Naive thymus-derived CD8-positive, alpha-beta T cell (primary cell): ENCODE data around the gene ARHGAP23. TPM values are rescaled to one million over a fixed set of nuclear protein-coding genes. Genes with fewer than 3 reads are reported as not detected.
"Not testable (repeated sequence)": the region's sequence is repeated elsewhere in the genome, so short reads cannot be mapped to it uniquely, and the experiment has no call there.

ENCODE experiments used
- ATAC-seq, 2 donors: fragments of 150-1000 bp; cut with Tn5 transposase in 1 of 2; sonication (Bioruptor Pico), chemical (Tn5 transposase) in 1 of 2; 1 replicate in 1 of 2; 2 replicates in 1 of 2; pipeline ENCODE4 v1.10.0; 2021; ENCODE audit warnings: mild to moderate bottlenecking in 2 of 2, moderate library complexity in 2 of 2
- POLR2A ChIA-PET: fragments of 350-600 bp; sonication (Branson Sonifier 250); formaldehyde crosslinking; loops from one replicate; lab custom pipeline; 2021; ENCODE audit warnings: antibody characterized with exemption; lab: Charles Lee
- DNase-seq, 10 donors: peaks; one replicate each; pipeline versions ENCODE4 v3.0.0 to v3.0.0-alpha.2; 2020 to 2022
- H3K27ac Mint-ChIP-seq, 10 donors: one replicate each; pipeline ENCODE4 v1.8.0; 2020 to 2022; ENCODE audit warnings: mild to moderate bottlenecking in 10 of 10, mixed read lengths in 10 of 10, moderate library complexity in 4 of 10, inconsistent platforms in 1 of 10
- H3K27me3 Mint-ChIP-seq, 5 donors: one replicate each; pipeline ENCODE4 v1.8.0; 2021 to 2022; ENCODE audit warnings: mixed read lengths in 5 of 5
- H3K36me3 Mint-ChIP-seq, 3 donors: one replicate each; pipeline ENCODE4 v1.8.0; 2020 to 2022; ENCODE audit warnings: mixed read lengths in 3 of 3, mild to moderate bottlenecking in 2 of 3, inconsistent platforms in 1 of 3
- H3K4me1 Mint-ChIP-seq, 4 donors: one replicate each; pipeline ENCODE4 v1.8.0; 2021 to 2022; ENCODE audit warnings: mixed read lengths in 4 of 4
- H3K4me3 Mint-ChIP-seq, 10 donors: one replicate each; pipeline ENCODE4 v1.8.0; 2020 to 2022; ENCODE audit warnings: mild to moderate bottlenecking in 10 of 10, mixed read lengths in 10 of 10, moderate library complexity in 6 of 10, inconsistent platforms in 1 of 10
- H3K9me3 Mint-ChIP-seq, 9 donors: one replicate each; pipeline ENCODE4 v1.8.0; 2020 to 2022; ENCODE audit warnings: mixed read lengths in 9 of 9, mild to moderate bottlenecking in 3 of 9, inconsistent platforms in 1 of 9, moderate library complexity in 1 of 9
- polyA plus RNA-seq, 3 donors: library from polyadenylated mRNA; unstranded; fragments of 300-500 nt; fragmentation: Illumina TruSeq; gene quantifications; one replicate each; pipeline ENCODE4 v1.2.3, GENCODE V29; 2021
- total RNA-seq, 8 experiments: library from RNA in 2 of 8; stranded (reverse) in 2 of 8; gene quantifications; one replicate each; pipeline ENCODE4 v1.2.3 and lab custom pipeline; 2021 to 2026

The ARHGAP23 gene
- total and polyA plus RNA-seq, 5 experiments from 2014 or later, result 0.18 TPM; not detected in 4

- ATAC-seq (no peak), DNase-seq (no peak)
- Mint-ChIP-seq H3K4me1 (no peaks in the 10 kb centered on the region), H3K9me3 (no peaks in the 10 kb centered on the region), H3K27ac (no peak overlapping the region), H3K36me3 (no peaks in the 10 kb centered on the region), H3K4me3 (no peak overlapping the region), H3K27me3 (peaks cover 0 to 1% (median 0%) of the 10 kb centered on the region in 5 donors)
- POLR2A ChIA-PET, result no interaction called here
These were observed 48.3 kb downstream of the ARHGAP23 start for GRCh38 chr17:38476549-38476948.

GRCh38 chr17:38477417-38477816, 49.2 kb downstream of the ARHGAP23 start:
- H3K4me1 Mint-ChIP-seq, POLR2A ChIA-PET, H3K27ac Mint-ChIP-seq, H3K36me3 Mint-ChIP-seq, H3K27me3 Mint-ChIP-seq, H3K4me3 Mint-ChIP-seq, DNase-seq, ATAC-seq, H3K9me3 Mint-ChIP-seq: not testable (repeated sequence)

GRCh38 chr17:38477951-38478350, 49.7 kb downstream of the ARHGAP23 start:
- ATAC-seq, DNase-seq, H3K36me3 Mint-ChIP-seq, H3K27me3 Mint-ChIP-seq, POLR2A ChIA-PET, H3K4me1 Mint-ChIP-seq, H3K27ac Mint-ChIP-seq, H3K4me3 Mint-ChIP-seq, H3K9me3 Mint-ChIP-seq: not testable (repeated sequence)

GRCh38 chr17:38478667-38479066, 50.4 kb downstream of the ARHGAP23 start:
- H3K9me3 Mint-ChIP-seq, H3K36me3 Mint-ChIP-seq, POLR2A ChIA-PET, DNase-seq, H3K27me3 Mint-ChIP-seq, ATAC-seq, H3K4me1 Mint-ChIP-seq, H3K27ac Mint-ChIP-seq, H3K4me3 Mint-ChIP-seq: not testable (repeated sequence)

- H3K36me3 Mint-ChIP-seq, ATAC-seq, DNase-seq, H3K27ac Mint-ChIP-seq, H3K4me1 Mint-ChIP-seq, POLR2A ChIA-PET, H3K9me3 Mint-ChIP-seq: not testable (repeated sequence)
- H3K27me3 Mint-ChIP-seq, result peaks cover 0 to 15% (median 4%) of the 10 kb centered on the region in 5 donors
- peak overlapping the region in 1 of 10 donors; percentile 10 for H3K4me3 Mint-ChIP-seq
These were observed 53.9 kb downstream of the ARHGAP23 start for GRCh38 chr17:38482039-38482699.

GRCh38 chr17:38482700-38483043, 54.4 kb downstream of the ARHGAP23 start:
- H3K27ac Mint-ChIP-seq, POLR2A ChIA-PET, H3K36me3 Mint-ChIP-seq, H3K4me3 Mint-ChIP-seq, ATAC-seq, DNase-seq, H3K9me3 Mint-ChIP-seq, H3K4me1 Mint-ChIP-seq: not testable (repeated sequence)
- peaks cover 0 to 15% (median 4%) of the 10 kb centered on the region in 5 donors for H3K27me3 Mint-ChIP-seq

- H3K36me3 Mint-ChIP-seq, H3K4me1 Mint-ChIP-seq, POLR2A ChIA-PET, H3K9me3 Mint-ChIP-seq, H3K4me3 Mint-ChIP-seq: not testable (repeated sequence)
- H3K27me3 Mint-ChIP-seq, result peaks cover 0 to 15% (median 4%) of the 10 kb centered on the region in 5 donors
- ATAC-seq (peak; percentile 79 to 82), DNase-seq (peak; percentile 33 to 75 (median 52))
- peak overlapping the region in 1 of 10 donors; percentile 76 for H3K27ac Mint-ChIP-seq
These were observed 56.2 kb downstream of the ARHGAP23 start for GRCh38 chr17:38484242-38485145.

GRCh38 chr17:38485146-38485468, 56.8 kb downstream of the ARHGAP23 start:
- Mint-ChIP-seq H3K27ac (no peak overlapping the region), H3K4me1 (peaks cover 0 to 10% (median 3%) of the 10 kb centered on the region in 4 donors), H3K36me3 (no peaks in the 10 kb centered on the region), H3K27me3 (peaks cover 0 to 17% (median 4%) of the 10 kb centered on the region in 5 donors), H3K4me3 (no peak overlapping the region), H3K9me3 (no peaks in the 10 kb centered on the region)
- ATAC-seq (no peak), DNase-seq (no peak)
- POLR2A ChIA-PET, result no interaction called here

- H3K4me1 Mint-ChIP-seq, H3K36me3 Mint-ChIP-seq, H3K9me3 Mint-ChIP-seq, ATAC-seq, DNase-seq, POLR2A ChIA-PET: not testable (repeated sequence)
- Mint-ChIP-seq H3K4me3 (peak overlapping the region in 1 of 10 donors; percentile 15), H3K27ac (peak overlapping the region in 2 of 10 donors; percentile 20 to 21), H3K27me3 (peaks cover 0 to 17% (median 4%) of the 10 kb centered on the region in 5 donors)
These were observed 57.5 kb downstream of the ARHGAP23 start for GRCh38 chr17:38485681-38486298.

- ATAC-seq, POLR2A ChIA-PET, H3K9me3 Mint-ChIP-seq, H3K4me3 Mint-ChIP-seq, H3K27ac Mint-ChIP-seq, H3K4me1 Mint-ChIP-seq, DNase-seq, H3K36me3 Mint-ChIP-seq: not testable (repeated sequence)
- H3K27me3 Mint-ChIP-seq, result peaks cover 0 to 16% (median 8%) of the 10 kb centered on the region in 5 donors
These were observed 61.5 kb downstream of the ARHGAP23 start for GRCh38 chr17:38489774-38490173.

GRCh38 chr17:38491346-38492066, 63.2 kb downstream of the ARHGAP23 start:
- peak overlapping the region in 2 of 10 donors; percentile 12 to 37 for H3K27ac Mint-ChIP-seq

More at GRCh38 chr17:38491346-38492066, 63.2 kb downstream of the ARHGAP23 start:
- H3K4me1 Mint-ChIP-seq, H3K36me3 Mint-ChIP-seq, H3K4me3 Mint-ChIP-seq, DNase-seq, H3K9me3 Mint-ChIP-seq, ATAC-seq: not testable (repeated sequence)
- peaks cover 0 to 11% (median 0%) of the 10 kb centered on the region in 5 donors for H3K27me3 Mint-ChIP-seq
- POLR2A ChIA-PET, result interaction anchor here (0.6 kb wide), 1 partner anchor 1139 kb away, joined by 4 read pairs; no protein-coding TSS in a partner anchor
